GM08714 (cell line): ENCODE measurements around the gene ODR4.
"Not testable (repeated sequence)": the region's sequence is repeated elsewhere in the genome, so short reads cannot be mapped to it uniquely, and the experiment has no call there.

Experiments
- H3K4me3 ChIP-seq: fragments of 200-500 bp; sonication (Bioruptor generic); 2 replicates; pipeline ENCODE4 v1.5.1; 2014; ENCODE audit warnings: mild to moderate bottlenecking, low read length, inconsistent platforms
- ZNF274 ChIP-seq: IDR thresholded peaks from 2 replicates; pipeline ENCODE4 v1.6.1; 2012; ENCODE audit warnings: mild to moderate bottlenecking, low read depth, low read length

Gene ODR4

DNA sequence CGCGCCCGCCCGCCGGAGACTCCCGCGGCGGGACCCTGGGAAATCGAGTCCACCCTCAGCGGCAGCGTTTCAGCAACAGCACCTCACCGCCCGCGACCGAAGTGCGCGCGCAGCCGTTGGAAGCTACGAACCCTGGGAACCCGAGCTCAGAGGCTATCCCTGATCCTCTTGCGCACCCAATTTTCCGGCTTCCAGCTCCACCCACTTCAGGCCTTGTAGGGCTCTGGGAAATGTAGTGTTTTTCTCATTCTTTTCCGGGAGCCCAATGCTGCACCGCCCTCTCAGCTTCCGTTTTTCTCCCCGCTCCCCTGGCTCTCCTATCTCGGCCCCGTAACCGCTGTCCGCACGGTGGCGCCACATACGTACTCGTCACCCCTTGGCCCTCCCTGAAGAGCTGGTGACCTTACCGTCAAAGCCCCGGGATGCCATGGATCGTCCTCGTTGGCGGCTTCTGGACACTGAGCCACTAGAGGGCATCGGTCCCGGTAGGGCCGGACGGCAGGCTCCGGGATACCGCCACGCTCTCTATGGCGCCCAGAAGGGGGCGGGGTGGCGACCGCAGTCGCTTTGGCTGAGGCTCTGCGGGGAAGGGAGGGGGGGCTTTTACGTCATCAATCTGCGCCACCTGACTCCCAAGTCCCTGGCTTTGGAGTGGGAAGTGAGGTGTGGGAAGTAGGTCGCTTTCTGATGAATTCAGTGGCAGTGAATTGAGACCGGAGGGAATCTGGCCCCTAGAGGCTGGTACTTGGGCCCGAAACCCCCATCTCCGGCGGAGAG is at the start of gene ODR4, which contains the start of gene TPR:
ODR4 (plus strand) TSS at position 687 of the 777 bp plus-strand sequence. CDS start 3,948 bp downstream, outside the sequence.
TPR (minus strand) TSS at position 102 of the 777 bp plus-strand sequence. CDS start 225 bp downstream, outside the sequence.
- no peak for TF ChIP-seq ZNF274

GRCh38 chr1:186326009-186326408 is 49.6 kb upstream of the ODR4 start:
- H3K4me3 ChIP-seq: no peak overlapping the region
- TF ChIP-seq ZNF274: no peak

More for the DNA sequence above, at the start of gene ODR4, which contains the start of gene TPR:
- peak within 1 kb of the TSS; percentile 83 for H3K4me3 ChIP-seq

DNA sequence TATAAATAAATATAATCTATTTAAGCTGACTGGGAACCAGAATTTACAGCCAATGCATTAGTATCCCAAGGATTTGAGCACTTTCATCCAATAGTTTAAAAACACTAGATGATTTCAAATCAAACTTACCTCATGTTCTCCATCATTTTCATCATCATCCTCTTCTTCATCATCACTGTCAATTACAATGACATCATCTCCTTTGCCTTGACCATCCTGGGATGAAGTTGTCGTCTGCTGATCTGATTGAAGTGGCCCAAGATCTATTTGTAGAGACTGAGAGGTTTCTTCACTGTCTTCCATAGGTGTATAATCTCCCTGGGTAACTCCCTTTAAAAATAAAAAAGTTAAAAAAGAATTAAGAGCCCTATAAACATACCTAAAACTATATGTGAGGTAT is 48.3 kb upstream of the ODR4 start:
- H3K4me3 ChIP-seq: no peak overlapping the region
- no peak for TF ChIP-seq ZNF274

DNA sequence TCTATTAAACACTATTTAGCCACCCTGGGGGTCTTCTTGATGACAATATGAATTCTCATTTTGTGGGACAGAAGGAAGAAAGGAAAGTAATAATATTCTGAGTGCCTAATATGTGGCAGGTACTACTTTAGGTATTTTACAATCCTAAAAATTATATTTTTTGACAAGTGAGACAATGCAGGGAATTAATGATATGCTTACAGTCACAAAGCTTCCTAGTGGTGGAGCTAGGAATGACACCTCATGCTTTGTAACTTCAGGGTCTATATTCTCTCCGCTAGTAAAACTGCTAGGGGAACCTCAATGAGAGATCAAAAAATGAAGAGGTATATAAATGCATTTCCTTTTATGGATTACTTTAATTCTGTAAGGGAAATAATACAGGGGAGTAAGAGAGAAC is 44.9 kb upstream of the ODR4 start:
- H3K4me3 ChIP-seq: no peak overlapping the region
- no peak for TF ChIP-seq ZNF274

GRCh38 chr1:186337554-186337953 is 38.1 kb upstream of the ODR4 start:
- H3K4me3 ChIP-seq: no peak overlapping the region
- no peak for TF ChIP-seq ZNF274

DNA sequence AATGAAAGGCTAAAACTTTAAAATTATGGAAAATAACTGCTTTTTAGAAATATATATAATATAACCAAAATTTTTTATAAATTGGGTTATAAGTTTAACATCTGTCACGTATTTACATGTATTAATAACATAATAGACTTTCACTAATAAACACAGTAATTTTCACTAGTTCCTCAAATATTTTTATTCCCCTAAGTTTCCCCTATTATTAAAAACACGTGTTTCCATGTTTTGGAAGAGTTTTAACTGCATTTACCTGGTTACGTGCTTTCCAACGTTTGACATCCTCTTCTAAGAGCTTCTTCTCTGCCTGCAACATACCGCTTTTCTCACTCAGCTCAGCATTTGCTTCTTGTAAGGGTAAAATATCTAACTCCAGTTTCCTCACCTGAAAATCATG is 34.9 kb upstream of the ODR4 start:
- TF ChIP-seq ZNF274: no peak
- no peak overlapping the region for H3K4me3 ChIP-seq

- not testable (repeated sequence) for H3K4me3 ChIP-seq
Observed at GRCh38 chr1:186347837-186348691, 27.6 kb upstream of the ODR4 start.

DNA sequence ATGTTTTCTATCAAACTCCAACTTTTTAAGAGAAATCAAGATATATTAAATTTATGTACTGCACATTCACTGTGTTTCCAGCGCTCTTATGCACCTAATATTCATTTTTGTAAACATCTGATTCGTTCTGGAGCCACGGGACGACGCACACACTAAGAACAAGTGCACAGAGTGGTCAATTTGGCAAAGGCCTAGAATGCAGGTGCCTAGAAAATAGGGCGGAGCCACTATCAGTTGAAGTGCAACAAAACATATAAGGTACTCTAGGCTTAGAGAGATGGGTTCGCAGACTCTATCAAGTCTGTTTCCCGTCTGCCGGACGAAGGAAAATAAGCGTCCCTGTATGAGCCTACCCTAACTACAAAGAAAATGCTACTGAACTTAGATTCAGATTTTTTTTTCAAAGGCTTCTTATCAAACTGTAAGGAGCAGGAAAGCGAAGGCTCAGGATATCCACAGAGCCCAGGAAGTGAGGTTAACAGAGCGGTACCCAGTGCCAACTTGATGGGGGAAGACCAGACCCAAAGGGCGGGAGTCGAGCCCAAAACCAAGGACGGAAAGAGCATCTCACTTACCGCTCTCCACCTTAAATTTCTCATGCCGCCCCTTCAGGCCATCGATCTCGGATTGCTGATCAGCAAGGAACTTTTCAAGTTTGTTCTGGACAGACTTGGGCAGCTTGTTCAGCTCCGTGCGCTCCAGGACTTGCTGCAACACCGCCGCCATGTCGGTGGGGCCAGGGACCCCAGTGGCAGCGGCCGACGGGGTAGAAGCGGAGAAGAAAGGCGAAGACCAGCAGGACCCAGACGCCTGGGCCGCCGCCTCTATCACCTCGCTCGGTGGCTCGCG is 1.1 kb upstream of the ODR4 start:
- H3K4me3 ChIP-seq: peak overlapping the region; percentile 83
- no peak for TF ChIP-seq ZNF274

- no peak for TF ChIP-seq ZNF274
Observed at GRCh38 chr1:186375929-186376319, 286 bp downstream of the ODR4 start.

GRCh38 chr1:186386725-186387383 is 11.2 kb downstream of the ODR4 start:
- TF ChIP-seq ZNF274: no peak
- H3K4me3 ChIP-seq: no peak overlapping the region

More at GRCh38 chr1:186375929-186376319, 286 bp downstream of the ODR4 start:
- H3K4me3 ChIP-seq: peak overlapping the region; percentile 83

DNA sequence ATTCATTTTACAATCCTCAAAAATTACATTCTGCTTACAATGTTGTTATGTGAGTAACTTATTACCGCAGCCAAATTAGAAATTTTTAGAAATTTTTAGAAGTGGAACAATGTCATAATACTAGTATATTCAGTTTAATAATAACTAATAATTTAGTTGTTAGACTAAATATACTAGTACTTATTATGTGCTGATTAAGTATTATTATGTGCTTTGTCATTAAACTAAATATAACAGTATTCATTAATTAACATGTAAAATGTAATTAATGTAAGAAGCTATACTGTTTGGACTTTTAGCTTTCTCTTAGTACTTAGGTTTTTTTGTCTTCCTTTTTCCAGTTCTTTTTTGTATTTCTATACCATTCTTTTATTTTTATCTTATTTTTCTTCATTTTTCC is 15.3 kb downstream of the ODR4 start:
- no peak for TF ChIP-seq ZNF274

GRCh38 chr1:186391841-186392240 is 16.2 kb downstream of the ODR4 start:
- TF ChIP-seq ZNF274: no peak
- no peak overlapping the region for H3K4me3 ChIP-seq

More for the DNA sequence above, 15.3 kb downstream of the ODR4 start:
- H3K4me3 ChIP-seq: no peak overlapping the region

DNA sequence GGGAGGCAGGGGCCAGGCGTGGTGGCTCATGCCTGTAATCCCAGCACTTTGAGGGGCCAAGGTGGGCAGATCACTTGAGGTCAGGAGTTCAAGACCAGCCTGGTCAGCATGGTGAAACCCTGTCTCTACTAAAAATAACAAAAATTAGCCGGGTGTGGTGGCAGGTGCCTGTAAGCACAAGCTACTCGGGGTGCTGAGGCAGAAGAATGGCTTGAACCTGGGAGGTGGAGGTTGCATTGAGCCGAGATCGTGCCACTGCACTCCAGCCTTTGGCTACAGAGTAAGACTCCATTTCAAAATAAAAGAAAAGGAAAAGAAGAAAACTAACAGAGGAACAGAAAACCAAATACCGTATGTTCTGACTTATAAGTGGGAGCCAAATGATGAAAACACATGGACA is 17.1 kb downstream of the ODR4 start:
- not testable (repeated sequence) for H3K4me3 ChIP-seq

DNA sequence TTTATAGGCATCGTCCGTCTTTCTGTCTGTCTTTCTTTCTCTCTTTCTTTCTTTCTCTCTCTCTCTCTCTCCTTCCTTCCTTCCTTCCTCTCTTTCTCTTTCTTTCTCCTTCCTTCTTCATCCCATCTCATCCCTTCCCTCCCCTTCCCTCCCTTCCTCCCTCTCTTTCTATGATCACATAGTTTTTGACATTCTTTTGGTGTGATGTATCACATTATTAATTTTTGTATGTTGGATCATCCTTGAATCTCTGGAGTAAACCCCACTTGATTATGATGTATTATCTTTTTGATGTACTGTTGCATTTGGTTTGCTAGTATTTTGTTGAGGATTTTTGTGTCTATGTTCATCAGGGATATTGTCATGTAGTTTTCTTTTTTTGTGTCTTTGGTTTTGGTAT is 25.8 kb downstream of the ODR4 start:
- H3K4me3 ChIP-seq: not testable (repeated sequence)
